Activated gamma-delta T cell treated with anti-CD3 and anti-CD28 coated beads, Interleukin-2, amount 50 U/mL, for 16 hours (primary cell): ENCODE measurements around the gene SELPLG.
"Not testable (repeated sequence)": the region's sequence is repeated elsewhere in the genome, so short reads cannot be mapped to it uniquely, and the experiment has no call there.

ENCODE experiments used
- DNase-seq: peaks from one replicate; pipeline ENCODE4 v3.0.0-alpha.2; 2020; ENCODE audit warnings: low read depth

SELPLG gene

DNA sequence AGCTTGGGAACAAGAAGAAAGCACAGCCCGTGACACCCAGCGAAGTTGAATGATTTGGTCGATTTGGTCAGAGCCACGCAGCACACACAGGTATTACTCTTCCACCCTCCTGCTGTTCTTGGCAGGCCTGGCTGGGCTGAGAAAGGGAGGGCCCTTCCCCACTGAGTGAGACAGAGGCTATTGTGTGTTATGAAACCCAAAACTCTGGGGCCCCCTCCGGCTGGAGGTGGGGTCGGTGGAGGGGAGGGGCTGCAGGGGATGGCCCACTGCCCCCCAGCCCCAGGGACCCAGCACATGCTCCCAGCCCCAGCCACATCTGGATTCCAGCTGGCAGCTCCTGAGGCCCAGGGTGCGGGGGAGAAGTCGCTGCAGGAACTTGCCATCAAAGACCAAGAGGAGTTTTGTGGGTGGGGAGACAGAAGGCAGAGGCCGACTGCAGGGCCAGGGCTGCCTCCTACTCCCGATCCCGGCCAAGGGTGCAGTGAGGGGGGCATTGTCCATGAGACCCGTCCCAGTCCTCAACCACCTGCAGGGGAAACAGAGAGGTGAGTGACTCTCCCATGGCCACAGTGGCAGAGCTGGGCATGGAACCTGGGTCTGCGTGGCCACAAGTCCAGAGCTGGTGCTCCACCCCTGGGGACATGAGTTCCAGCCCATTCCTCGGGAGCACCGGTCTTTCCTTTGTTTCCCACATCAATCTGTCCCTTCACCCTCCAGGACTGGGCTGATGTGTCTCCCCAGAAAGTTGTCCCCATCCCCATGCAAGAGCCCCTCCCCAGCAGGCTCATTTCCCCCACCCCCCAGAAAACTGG is 44.5 kb downstream of the SELPLG start:
- no peak for DNase-seq

DNA sequence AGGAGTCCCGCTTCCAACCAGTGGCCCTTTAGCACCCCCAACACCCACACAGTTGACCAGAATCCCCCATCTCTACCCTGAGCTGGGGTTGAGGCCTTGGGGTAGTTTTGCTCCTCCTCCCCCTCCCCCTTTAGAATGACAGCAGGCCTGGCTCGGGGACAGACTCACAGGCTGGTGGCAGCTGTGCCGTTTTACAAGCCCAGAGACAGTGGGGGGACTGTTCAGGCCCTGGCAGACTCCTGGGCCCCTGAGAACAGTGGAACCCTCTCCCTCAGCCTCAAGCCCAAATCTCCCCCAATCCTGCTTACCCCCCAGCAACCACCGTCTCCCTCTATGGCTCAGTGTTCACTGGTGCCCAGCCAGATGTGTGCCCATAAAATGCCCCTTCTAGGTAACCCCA is 45.9 kb downstream of the SELPLG start:
- DNase-seq: no peak

DNA sequence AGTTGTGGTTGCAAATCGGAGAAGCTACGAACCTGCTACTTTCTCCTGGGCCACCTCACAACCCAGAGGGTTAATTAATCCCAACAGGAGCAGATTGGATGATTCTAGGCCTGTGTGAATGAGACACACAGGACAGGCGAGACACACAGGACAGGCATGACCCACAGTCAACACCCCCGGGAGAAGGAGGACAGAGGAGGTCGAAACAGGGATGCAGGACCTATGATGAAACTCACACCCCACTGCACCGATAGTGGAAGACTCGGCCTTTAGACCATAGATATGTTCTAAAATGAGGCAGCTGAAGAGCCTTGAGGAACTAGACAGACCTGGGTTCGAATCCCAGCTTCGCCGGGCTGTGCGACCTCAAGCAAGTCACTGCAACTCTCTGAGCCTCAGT is 47.4 kb downstream of the SELPLG start:
- DNase-seq: no peak

DNA sequence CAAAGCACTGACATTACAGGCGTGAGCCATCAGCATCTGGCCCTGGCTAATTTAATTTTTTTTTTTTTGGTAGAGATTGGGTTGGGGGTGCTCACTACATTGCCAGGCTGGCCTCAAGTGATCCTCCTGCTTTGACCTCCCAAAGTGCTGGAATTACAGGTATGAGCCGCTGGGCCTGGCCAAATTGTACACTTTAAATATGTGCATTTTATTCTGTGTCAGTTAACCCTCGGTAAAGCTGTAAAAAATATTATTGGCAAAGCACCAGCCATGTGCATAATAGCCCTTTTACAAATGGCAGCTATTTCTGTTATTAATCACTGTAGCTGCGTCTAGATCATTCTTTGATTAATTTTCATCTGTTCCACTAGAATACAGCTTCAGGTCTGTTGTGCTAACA is 47.8 kb downstream of the SELPLG start:
- DNase-seq: no peak

DNA sequence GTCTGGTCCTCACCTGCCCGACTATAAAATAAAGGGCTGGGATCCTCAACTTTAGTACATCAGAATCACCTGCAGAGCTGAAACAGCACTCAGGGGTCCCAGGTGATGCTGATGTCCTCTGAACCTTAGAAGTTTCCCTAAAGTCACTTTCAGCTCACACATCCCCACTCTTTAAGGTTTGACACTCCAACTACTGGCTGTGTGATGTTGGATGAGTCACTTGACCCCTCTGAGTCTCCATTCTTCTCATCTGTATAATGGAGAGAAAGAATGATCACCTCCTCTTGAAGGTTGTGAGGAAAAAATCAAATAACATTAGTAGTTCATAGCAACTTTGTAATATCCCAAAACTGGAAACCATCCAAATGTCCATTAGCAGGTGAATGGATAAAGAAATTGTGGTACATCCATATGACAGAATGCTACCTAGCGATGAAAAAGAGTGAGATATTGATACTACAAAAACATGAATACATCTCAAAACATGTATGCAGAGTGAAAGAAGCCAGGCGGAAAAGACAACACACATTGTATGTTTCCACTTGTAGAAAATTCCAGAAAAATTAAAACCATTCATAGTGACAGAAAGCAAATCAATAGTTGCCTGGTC is 49.1 kb downstream of the SELPLG start:
- no peak for DNase-seq

DNA sequence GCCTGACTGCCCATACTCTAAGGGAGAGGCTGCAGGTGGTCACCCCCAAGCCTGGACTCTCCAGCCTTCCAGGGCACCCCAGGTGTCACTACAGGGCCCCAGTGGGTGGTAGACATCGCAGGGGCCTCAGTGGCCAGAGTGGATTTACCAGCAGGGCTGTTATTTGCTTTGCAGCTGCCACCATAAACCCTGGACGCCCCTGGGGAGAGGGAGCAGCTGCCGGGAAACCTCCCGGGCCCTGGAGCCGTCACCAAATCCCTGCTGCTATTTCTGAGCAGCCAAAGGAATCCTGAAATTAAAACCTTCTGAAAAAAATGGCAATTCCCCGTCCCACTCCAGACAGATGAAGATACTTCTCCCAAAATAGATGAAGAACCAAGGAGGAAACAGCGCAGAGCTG is 49.7 kb downstream of the SELPLG start:
- DNase-seq: no peak

DNA sequence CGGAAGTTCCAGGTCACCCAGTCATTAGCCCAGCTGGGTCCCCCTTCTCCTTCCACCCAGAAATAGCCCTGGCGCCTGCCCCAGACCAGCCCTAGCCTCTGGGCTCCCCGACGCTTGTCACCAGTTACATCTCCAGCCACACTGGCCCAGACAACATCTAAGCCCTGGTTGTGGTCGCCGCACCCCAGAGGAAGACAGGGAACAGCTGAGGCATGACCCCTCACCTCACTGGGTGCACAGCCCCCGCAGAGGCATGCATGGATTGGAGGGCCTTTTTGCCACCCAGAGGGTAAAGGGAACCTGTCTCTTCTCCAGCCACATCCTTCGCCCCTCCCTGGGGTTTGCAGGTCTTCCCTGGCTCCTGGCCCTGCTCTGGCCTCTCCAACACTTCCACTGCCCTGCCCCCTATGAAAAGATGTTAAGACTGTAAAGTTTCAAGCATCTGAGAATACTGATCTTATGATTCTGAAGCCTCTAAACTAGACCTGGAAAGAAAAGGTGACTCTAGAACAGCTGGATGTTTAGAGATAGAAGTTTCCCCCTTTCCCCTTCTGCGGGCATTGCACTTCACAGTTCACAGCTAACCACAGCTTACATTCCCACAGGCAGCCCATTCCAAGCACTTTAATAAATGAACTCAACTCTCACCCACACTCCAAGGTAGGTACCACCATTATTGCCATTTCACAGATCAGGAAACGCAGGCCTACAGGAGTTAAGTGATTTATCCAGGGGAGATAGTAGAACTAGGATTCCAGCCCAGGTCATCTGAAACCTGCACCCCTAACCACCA is 50.5 kb downstream of the SELPLG start:
- no peak for DNase-seq

DNA sequence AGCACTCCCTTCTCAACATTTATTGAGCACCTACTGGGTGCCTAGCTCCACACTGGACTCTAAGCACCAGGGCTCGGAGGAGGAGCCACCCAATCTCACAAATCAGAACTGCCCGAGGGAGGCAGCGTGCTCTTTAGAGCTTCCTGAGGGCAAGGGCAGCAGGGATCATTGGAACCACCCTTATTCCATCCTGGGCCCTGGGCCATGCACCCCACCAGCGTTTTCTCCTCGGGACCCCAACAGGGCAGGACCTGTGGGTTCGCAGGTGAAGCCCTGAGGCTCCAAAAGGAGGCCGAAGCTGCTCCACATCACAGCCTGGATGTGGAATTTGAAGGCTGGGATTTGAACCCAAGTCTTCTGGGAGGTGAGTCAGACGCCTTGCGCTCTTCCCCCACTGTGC is 51.2 kb downstream of the SELPLG start:
- DNase-seq: no peak

DNA sequence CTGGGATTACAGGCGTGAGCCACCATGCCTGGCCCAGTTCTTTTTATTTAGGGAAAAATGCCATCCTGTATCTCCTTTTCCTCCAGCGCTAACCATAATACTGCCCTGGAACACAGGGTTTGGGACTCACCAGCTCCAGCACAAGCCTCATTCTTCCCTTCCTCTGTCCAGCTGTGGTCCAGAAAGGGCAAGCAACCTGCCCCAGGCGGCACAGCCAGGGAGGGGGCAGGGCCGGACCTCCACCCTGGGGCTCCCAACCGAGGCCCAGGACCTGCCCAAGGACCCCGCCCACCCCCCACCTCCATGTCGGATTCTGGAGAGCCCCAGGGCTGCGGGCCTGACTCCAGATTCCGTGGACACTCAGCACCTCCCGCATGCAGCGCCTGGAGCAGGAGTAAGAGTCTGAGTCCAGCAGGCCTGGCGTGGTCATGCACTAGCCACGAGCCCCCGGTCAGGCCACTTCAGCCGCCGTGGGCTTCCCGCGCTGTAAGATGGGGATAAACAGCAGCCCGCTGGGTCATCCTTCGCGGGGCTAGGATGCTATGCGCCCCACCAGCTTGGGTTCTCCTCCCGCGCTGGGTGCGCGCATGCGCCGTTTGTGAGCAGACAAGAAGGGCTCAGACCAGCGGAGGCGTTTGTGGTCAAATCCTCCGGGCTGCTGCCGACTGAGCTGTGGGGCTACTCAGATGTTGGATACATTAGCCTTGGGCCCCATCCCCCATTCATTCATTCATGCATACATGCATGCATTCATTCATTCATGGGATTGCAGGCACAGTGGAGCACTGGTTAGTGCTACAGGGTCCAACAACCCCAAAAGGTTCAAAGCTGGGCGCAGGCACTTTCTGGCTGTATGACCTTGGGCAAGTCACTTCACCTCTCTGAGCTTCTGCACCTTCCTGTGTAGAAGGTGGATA is 52.1 kb downstream of the SELPLG start:
- DNase-seq: no peak

DNA sequence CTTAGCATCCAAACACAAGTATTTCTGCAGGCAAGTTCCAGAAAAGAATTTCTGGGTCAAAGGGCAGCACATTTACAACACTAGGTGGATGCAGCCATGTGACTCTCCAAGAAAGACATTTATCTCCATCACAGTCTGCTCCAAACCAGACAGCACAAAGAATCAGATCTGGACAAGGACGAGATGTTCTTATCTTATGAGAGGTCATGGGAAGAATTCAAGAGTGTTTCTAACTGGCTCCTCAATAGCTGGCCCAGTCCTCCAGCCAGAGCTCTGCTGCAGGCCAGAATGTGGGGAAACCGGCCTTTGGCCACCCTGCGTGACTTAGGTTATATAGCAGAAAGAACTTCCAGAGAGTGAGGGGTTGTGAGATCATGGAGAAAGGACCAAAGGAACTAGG is 53.2 kb downstream of the SELPLG start:
- DNase-seq: no peak

DNA sequence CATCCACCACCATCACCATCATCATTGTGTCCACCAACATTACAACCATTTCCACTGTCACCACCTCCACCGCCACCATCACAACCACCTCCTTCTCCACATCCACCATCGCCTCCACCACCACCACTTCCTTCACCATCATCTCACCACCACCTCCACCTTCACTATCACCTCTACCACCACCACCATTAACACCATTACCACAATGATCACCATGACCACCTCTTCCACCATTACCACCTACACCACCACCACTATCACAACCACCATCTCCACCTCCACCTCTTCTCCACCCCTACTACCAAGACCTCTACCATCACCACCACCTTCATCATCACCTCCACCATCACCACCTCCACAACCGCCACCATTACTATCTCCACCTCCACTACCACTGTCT is 54.9 kb downstream of the SELPLG start:
- no peak for DNase-seq

DNA sequence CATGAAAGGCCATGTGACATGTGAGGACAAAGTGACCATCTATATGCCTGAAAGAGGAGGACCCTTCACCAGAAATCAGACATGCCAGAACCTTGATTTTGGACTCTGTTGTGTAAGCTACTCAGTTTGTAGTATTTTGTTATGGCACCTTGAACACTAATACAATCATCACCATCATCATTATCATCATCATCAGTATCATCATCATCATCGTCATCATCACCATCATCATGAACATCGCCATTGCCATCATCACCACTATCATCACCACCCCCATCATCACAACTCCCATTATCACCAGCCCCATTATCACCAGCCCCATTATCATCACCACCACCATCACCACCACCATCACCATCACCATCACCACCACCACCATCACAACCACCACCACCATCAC is 55.4 kb downstream of the SELPLG start:
- no peak for DNase-seq

DNA sequence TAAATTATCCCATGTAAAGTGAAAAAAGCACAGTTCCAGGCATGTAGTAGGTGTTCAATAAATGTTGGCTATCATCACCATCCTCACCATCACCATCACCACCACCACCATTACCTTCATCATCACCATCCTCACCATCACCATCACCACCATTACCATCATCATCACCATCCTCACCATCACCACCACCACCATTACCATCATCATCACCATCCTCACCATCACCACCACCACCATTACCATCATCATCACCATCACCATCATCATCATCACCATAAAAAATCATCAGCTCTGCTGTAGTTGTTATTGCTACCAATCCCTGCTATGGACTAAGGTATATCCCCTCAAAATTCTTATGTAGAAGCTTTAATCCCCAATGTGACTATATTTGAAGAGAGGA is 56.2 kb downstream of the SELPLG start:
- DNase-seq: no peak

DNA sequence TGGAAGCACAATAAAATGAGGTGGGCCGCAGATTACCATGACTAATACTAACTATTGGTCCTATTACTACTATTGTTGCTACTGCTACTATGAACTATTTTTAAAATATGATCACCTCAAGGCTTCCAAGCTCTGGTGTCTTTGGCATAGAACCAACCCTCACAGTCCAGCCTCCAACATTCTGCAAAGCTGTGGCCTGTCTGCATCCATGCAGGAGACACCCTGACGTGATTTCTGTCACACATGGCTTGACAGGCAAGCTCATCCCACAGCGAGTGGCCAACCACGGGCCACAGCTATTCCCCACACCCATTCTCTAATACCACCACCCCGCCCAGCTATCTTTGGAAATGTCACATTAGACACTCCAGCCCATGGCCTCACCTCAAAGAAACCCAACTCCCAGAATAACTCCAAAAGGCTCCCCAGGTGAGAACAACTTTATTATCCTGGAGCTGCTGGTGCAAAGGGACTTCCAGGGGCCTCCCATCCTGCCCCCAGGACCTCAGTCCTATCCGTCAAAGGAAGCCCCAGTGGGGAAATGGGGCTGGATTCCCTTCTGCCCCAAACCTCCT is 56.9 kb downstream of the SELPLG start:
- no peak for DNase-seq

DNA sequence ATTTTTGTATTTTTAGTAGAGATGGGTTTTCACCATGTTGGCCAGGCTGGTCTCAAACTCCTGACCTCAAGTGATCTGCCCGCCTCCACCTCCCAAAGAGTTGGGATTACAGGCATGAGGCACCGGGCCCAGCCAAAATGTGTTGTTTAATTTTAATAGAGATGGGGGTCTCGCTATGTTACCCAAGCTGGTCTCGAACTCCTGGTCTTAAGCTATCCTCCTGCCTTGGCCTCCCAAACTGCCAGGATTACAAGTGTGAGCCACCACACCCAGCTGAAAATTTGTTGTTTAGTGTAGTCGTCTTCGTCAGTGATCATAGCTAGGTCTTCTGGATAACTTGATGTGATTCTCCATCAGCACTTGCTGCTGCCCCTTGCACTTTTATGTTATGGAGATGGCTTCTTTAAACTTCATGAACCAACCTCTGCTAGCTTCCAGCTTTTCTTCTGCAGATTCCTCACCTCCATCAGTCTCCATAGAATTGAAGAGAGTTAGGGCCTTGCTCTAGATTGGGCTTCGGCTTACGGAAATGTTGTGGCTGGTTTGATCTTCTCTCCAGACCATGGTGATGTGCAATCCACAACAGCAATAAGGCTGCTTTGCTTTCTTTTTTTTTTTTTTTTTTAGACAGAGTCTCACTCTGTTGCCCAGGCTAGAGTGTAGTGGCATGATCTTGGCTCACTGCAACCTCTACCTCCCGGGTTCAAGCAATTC is 58.3 kb downstream of the SELPLG start:
- DNase-seq: no peak

DNA sequence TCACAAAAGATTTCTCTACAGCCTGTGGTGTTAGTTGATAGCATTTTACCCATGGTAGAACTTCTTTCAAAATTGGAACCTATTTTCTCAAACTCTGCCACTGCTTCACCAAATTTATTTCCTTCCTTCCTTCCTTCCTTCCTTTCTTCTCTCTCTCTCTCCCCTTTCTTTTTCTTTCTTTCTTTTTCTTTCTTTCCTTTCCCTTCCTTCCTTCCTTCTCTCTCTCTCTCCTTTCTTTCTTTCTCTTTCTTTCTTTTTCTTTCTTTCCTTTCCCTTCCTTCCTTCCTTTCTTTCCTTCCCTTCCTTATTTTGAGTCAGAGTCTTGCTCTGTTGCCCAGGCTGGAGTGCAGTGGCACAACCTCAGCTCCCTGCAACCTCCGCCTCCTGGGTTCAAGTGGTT is 59.4 kb downstream of the SELPLG start:
- not testable (repeated sequence) for DNase-seq

DNA sequence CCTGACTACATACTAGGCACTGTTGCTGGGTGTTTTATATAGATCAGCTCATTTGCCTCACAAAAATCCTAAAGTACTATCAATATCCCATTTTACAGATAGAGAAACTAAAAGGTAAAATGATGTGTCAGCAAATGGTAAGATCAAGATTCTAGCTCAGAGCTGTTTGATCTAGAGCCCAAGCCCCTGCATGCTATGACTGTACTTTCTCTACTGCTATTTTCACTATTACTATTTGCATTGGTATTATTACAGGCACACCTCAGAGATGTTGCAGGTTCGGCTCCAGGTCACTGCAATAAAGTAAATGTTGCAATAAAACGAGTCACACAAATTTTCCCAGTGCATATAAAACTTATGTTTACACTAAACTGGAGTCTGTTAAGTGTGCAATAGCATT is 60.4 kb downstream of the SELPLG start:
- DNase-seq: no peak

DNA sequence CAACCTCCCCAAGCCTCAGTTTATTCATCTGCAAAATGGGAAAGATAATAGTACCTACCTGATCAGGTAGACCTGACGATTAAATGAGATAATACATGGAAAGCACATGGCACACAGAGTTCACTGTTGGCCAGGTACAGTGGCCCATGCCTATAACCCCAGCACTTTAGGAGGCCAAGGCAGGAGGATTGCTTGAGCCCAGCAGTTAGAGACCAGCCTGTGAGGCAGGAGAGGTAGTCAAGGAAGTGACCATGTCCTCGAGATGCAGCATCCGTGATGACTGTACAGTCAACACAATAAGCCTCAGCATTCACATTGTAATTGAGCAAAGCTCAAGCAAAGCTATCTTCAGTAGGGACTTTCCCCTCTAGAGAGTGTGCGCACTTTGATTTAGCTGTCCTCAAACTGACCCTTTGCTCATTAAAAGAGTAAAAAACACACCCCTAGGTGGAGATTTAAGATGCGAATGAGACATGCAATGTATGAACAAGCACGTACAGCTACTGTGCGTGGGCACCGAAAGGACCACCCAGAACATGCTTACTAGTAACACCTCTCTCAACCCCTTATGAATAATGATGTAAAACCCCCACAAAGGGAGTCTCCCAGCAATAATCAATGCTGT is 61.4 kb downstream of the SELPLG start:
- DNase-seq: no peak
